GM12878 (cell line): ENCODE results near the gene DAAM2. TPM values are rescaled to one million over a fixed set of nuclear protein-coding genes. Genes with fewer than 3 reads are reported as not detected.

Experiments used
- ATAC-seq: fragments of 200-7000 bp; cut with Tn5 transposase; 3 replicates; pipeline ENCODE4 v1.9.1; 2020; ENCODE audit warnings: mild to moderate bottlenecking, moderate library complexity
- BruUV-seq: library from RNA; stranded (reverse); fragments of 400-500 nt; replicated peaks from 2 replicates; lab custom pipeline; 2021; lab: Mats Ljungman, UMichigan
- CTCF ChIA-PET: fragments of 300-600 bp; sonication (Branson Sonifier 250); formaldehyde crosslinking; extraction: SDS; loops from one replicate; lab custom pipeline; 2021; ENCODE audit warnings: inconsistent platforms; lab: Yijun Ruan, JAX
- POLR2A ChIA-PET: fragments of 350-600 bp; formaldehyde crosslinking; extraction: SDS; loops from one replicate; lab custom pipeline; 2021; ENCODE audit warnings: inconsistent platforms; lab: Charles Lee
- RAD21 ChIA-PET: fragments of 300-600 bp; sonication (Branson Sonifier 250); formaldehyde crosslinking; loops from one replicate; lab custom pipeline; 2023; ENCODE audit warnings: antibody characterized with exemption; ENCODE audit not compliant: unreplicated experiment; lab: Charles Lee
- SMC1A ChIA-PET: fragments of 300-600 bp; sonication (Branson Sonifier 250); formaldehyde crosslinking; loops from one replicate; lab custom pipeline; 2023; ENCODE audit not compliant: unreplicated experiment, uncharacterized antibody; lab: Charles Lee
- DNase-seq: peaks from one replicate; pipeline ENCODE4 v3.0.0-alpha.2; 2011; ENCODE audit warnings: low read depth, low spot score
- FAIRE-seq: peaks from 3 replicates; lab custom pipeline; 2011; peaks lifted over from hg19 to GRCh38; lab: Jason Lieb, UNC
- H2AFZ ChIP-seq: 2 replicates; pipeline ENCODE4 v1.6.0; 2011; ENCODE audit warnings: low read depth, low read length, control low read depth; ENCODE audit not compliant: control insufficient read depth
- H3K27ac ChIP-seq: 2 replicates; pipeline ENCODE4 v1.5.1; 2011; ENCODE audit warnings: control low read depth; ENCODE audit not compliant: control insufficient read depth, insufficient read depth
- H3K27me3 ChIP-seq, 2 experiments: replicated peaks in 1 of 2; 2 replicates each; pipeline versions ENCODE4 v1.6.0 to v1.6.1; 2011; ENCODE audit warnings: low read length in 1 of 2; ENCODE audit not compliant: control insufficient read depth in 2 of 2, insufficient read depth in 2 of 2
- H3K36me3 ChIP-seq, 2 experiments: 2 replicates each; pipeline ENCODE4 v1.5.1; 2011; ENCODE audit warnings: low read length in 1 of 2; ENCODE audit not compliant: control insufficient read depth in 2 of 2, insufficient read depth in 2 of 2
- H3K4me1 ChIP-seq: 2 replicates; pipeline ENCODE4 v1.6.1; 2011; ENCODE audit warnings: mild to moderate bottlenecking, low read length, moderate library complexity, mixed read lengths; ENCODE audit not compliant: control insufficient read depth, insufficient read depth
- H3K4me2 ChIP-seq: 2 replicates; pipeline ENCODE4 v1.6.0; 2011; ENCODE audit warnings: control low read depth; ENCODE audit not compliant: control insufficient read depth, insufficient read depth
- H3K4me3 ChIP-seq: fragments of 200-600 bp; sonication (generic); 2 replicates; pipeline ENCODE4 v1.5.1; 2016
- H3K79me2 ChIP-seq: 2 replicates; pipeline ENCODE4 v1.6.0; 2011; ENCODE audit warnings: low read length; ENCODE audit not compliant: control insufficient read depth, insufficient read depth
- H3K9ac ChIP-seq: 2 replicates; pipeline ENCODE4 v1.8.0; 2011; ENCODE audit warnings: low read length, control low read depth, mixed read lengths; ENCODE audit not compliant: control insufficient read depth, insufficient read depth
- H3K9me3 ChIP-seq: replicated peaks from 3 replicates; pipeline ENCODE4 v1.5.1; 2011; ENCODE audit warnings: mild to moderate bottlenecking, low read length; ENCODE audit not compliant: control insufficient read depth, insufficient read depth
- H4K20me1 ChIP-seq: 2 replicates; pipeline ENCODE4 v1.6.0; 2011; ENCODE audit not compliant: control insufficient read depth, insufficient read depth
- HDAC2 ChIP-seq: fragments of 200-600 bp; sonication (generic); IDR thresholded peaks from 2 replicates; pipeline ENCODE4 v1.6.1; 2017
- NFXL1 ChIP-seq: fragments of 450-650 bp; IDR thresholded peaks from 2 replicates; pipeline ENCODE4 v1.6.1; 2017; ENCODE audit warnings: antibody characterized with exemption, mild to moderate bottlenecking, borderline replicate concordance
- RUNX3 ChIP-seq: IDR thresholded peaks from 2 replicates; pipeline ENCODE4 v1.6.1; 2012; ENCODE audit warnings: low read length, inconsistent platforms
- STAT1 ChIP-seq: fragments of 450-650 bp; conservative IDR thresholded peaks from 2 replicates; pipeline ENCODE4 v1.6.1; 2014; ENCODE audit warnings: antibody characterized with exemption, mild to moderate bottlenecking
- TCF3 ChIP-seq: IDR thresholded peaks from 2 replicates; pipeline ENCODE4 v1.6.1; 2012; ENCODE audit warnings: low read depth, mild to moderate bottlenecking, low read length, borderline replicate concordance; ENCODE audit not compliant: insufficient read depth
- WGBS: methylation state at CpG from one replicate; pipeline ENCODE4 v1.1.6; 2016; ENCODE audit warnings: low lambda C conversion rate; ENCODE audit not compliant: insufficient replicate concordance, insufficient coverage; ENCODE audit errors: missing lambda C conversion rate; 5-methylcytosine and 5-hydroxymethylcytosine counted together
- in situ Hi-C: fragments of 300-500 bp; cut with MboI; formaldehyde crosslinking; loops from 9 replicates; pipeline ENCODE4 v1.14.3; 2018; ENCODE audit warnings: mixed read lengths
- intact Hi-C: fragments of 100-400 bp; cut with micrococcal nuclease; formaldehyde crosslinking; loops from one replicate; pipeline ENCODE4 v1.14.2; 2022; ENCODE audit not compliant: unreplicated experiment
- polyA plus RNA-seq, 11 experiments: library from polyadenylated mRNA; depleted of rRNA in 4 of 11; unstranded in 6 of 11; stranded (reverse) in 5 of 11; fragments of >200 nt; fragmentation: Nextera tagmentation in 4 of 11; fragmentation: Illumina TruSeq in 1 of 11; extraction: Ambion mirVana in 4 of 11; extraction: Trizol in 1 of 11; gene quantifications; 1 replicate in 1 of 11; 2 replicates in 10 of 11; pipeline versions ENCODE4 v1.2.1 to v1.2.3, GENCODE V29; 2011 to 2016; ENCODE audit warnings: inconsistent platforms in 2 of 11, missing spikeins in 2 of 11, low read depth in 1 of 11
- total RNA-seq, 4 experiments: library from RNA; depleted of rRNA in 3 of 4; stranded (reverse); fragments of >200 nt in 3 of 4; fragmentation: Illumina TruSeq in 1 of 4; extraction: Trizol in 1 of 4; gene quantifications; 2 replicates each; pipeline versions ENCODE4 v1.2.1 to v1.2.3, GENCODE V29; 2013 to 2021
- TF ChIP-seq, protein P1 (sequence below): IDR thresholded peaks from 2 replicates; pipeline ENCODE4 v1.6.1; 2011; ENCODE audit warnings: borderline replicate concordance, low read depth, mild to moderate bottlenecking, moderate library complexity, mixed read lengths, low read length; ENCODE audit not compliant: insufficient read depth; ENCODE audit errors: extremely low read length
- TF ChIP-seq, protein P2 (sequence below): IDR thresholded peaks from 2 replicates; pipeline ENCODE4 v1.6.1; 2012; ENCODE audit warnings: low read length, inconsistent platforms
- TF ChIP-seq, protein P3 (sequence below): IDR thresholded peaks from 2 replicates; pipeline ENCODE4 v1.6.1; 2012; ENCODE audit warnings: improper control_type of control experiment, low read depth, low read length; ENCODE audit not compliant: insufficient replicate concordance

Gene DAAM2
- total and polyA plus RNA-seq, 10 of the 15 experiments (the other 5 are each of a cell fraction or from before 2014, with no cell fraction given) = 0.05 to 0.22 TPM; not detected in 8

DNA sequence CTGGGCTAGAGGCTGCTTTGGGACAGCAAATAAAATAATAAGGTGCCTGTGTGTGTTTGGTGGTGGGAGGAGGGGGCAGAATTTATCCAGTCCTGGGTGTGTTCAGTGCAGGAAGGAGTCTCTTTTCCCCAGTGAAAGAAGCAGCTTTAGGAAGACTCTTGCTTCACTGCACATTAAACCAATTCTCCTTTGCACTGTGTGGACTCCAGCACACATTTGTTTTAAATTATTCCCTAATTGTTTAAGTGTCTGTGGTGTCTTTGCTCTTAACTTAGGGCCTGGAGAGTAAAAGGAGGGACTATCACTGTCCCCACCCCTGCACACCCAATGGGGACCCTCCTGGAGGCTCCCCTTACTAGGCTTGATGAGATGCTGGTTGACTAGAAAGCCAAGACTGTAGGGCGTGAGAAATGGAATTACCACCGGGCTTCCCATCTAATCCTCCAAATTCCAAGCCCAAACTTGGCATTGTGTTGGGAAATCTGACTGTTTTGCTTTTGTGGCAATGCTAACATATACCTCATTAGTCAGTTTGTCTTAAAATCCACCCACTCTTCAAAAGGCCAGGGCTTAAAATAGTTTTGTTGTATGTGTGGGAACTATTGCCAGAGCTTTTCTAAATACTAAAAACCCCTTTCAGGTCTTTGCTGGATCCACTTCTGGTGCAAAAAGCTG is 13.5 kb upstream of the DAAM2 start:
- RAD21 ChIA-PET = no interaction called here
- Histone ChIP-seq H3K79me2 (no peaks in the 10 kb centered on the region), H3K4me3 (no peak overlapping the region), H3K27ac (no peak overlapping the region), H4K20me1 (no peaks in the 10 kb centered on the region), H3K27me3 (no peaks in the 10 kb centered on the region), H3K4me1 (no peaks in the 10 kb centered on the region), H2AFZ (no peak overlapping the region), H3K9ac (no peak overlapping the region), H3K36me3 (no peaks in the 10 kb centered on the region), H3K4me2 (no peak overlapping the region), H3K9me3 (no peaks in the 10 kb centered on the region)
- CTCF ChIA-PET = no interaction called here
- SMC1A ChIA-PET = no interaction called here
- in situ Hi-C loops (no loop called here), intact Hi-C loops (no loop called here)
- DNase-seq (no peak), FAIRE-seq (no peak), ATAC-seq (no peak)
- POLR2A ChIA-PET = no interaction called here
- 6% methylated on average over 2 of the region's 2 CpGs for WGBS
- no TSS peak for BruUV-seq
- no peak for TF ChIP-seq TCF3
- TF ChIP-seq, protein P1, sequence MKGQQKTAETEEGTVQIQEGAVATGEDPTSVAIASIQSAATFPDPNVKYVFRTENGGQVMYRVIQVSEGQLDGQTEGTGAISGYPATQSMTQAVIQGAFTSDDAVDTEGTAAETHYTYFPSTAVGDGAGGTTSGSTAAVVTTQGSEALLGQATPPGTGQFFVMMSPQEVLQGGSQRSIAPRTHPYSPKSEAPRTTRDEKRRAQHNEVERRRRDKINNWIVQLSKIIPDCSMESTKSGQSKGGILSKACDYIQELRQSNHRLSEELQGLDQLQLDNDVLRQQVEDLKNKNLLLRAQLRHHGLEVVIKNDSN = no peak
- no peak for TF ChIP-seq RUNX3

DNA sequence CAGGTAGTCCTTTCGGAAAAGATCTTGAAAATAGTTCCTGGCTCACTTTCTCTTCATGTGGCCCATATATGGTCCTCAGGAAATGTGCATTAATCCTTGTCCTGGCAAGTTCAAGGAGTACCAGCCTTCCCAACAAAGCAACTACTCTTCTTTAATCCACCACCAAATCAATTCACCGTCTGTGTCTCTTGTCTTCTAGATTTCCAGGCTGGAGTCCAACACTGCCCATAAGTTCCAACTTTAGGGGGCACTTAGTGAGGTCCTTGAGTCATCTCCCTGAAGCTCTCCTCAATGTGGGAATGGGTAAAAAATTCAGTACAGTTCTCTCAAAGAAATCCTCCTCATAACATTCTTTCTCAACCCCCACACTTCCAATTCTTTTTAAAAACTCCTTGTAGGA is 6.9 kb upstream of the DAAM2 start:
- no peaks in the 10 kb centered on the region for H3K27me3 ChIP-seq
- H4K20me1 ChIP-seq = no peaks in the 10 kb centered on the region
- no peaks in the 10 kb centered on the region for H3K9me3 ChIP-seq
- H3K4me1 ChIP-seq = no peaks in the 10 kb centered on the region
- no peak overlapping the region for H3K4me2 ChIP-seq
- no peak overlapping the region for H3K9ac ChIP-seq
- no TSS peak for BruUV-seq
- FAIRE-seq (no peak), ATAC-seq (no peak), DNase-seq (no peak)
- H3K36me3 ChIP-seq = no peaks in the 10 kb centered on the region
- no peak overlapping the region for H3K4me3 ChIP-seq
- CTCF ChIA-PET = interaction anchor here (1.1 kb wide), 2 partner anchors 8 to 19 kb away, joined by 3 read pairs; no protein-coding TSS in a partner anchor
- SMC1A ChIA-PET = interaction anchor here (0.8 kb wide), 1 partner anchor 39 kb away, joined by 3 read pairs; no protein-coding TSS in a partner anchor
- H3K27ac ChIP-seq = no peak overlapping the region
- RAD21 ChIA-PET = no interaction called here
- no peak overlapping the region for H2AFZ ChIP-seq
- in situ Hi-C loops (no loop called here), intact Hi-C loops (no loop called here)
- POLR2A ChIA-PET = no interaction called here
- no peaks in the 10 kb centered on the region for H3K79me2 ChIP-seq
- WGBS = 4% methylated on average over 2 of the region's 2 CpGs
- TF ChIP-seq, protein P2, sequence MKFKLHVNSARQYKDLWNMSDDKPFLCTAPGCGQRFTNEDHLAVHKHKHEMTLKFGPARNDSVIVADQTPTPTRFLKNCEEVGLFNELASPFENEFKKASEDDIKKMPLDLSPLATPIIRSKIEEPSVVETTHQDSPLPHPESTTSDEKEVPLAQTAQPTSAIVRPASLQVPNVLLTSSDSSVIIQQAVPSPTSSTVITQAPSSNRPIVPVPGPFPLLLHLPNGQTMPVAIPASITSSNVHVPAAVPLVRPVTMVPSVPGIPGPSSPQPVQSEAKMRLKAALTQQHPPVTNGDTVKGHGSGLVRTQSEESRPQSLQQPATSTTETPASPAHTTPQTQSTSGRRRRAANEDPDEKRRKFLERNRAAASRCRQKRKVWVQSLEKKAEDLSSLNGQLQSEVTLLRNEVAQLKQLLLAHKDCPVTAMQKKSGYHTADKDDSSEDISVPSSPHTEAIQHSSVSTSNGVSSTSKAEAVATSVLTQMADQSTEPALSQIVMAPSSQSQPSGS = no peak
- no peak for TF ChIP-seq NFXL1
- TF ChIP-seq, protein P3, sequence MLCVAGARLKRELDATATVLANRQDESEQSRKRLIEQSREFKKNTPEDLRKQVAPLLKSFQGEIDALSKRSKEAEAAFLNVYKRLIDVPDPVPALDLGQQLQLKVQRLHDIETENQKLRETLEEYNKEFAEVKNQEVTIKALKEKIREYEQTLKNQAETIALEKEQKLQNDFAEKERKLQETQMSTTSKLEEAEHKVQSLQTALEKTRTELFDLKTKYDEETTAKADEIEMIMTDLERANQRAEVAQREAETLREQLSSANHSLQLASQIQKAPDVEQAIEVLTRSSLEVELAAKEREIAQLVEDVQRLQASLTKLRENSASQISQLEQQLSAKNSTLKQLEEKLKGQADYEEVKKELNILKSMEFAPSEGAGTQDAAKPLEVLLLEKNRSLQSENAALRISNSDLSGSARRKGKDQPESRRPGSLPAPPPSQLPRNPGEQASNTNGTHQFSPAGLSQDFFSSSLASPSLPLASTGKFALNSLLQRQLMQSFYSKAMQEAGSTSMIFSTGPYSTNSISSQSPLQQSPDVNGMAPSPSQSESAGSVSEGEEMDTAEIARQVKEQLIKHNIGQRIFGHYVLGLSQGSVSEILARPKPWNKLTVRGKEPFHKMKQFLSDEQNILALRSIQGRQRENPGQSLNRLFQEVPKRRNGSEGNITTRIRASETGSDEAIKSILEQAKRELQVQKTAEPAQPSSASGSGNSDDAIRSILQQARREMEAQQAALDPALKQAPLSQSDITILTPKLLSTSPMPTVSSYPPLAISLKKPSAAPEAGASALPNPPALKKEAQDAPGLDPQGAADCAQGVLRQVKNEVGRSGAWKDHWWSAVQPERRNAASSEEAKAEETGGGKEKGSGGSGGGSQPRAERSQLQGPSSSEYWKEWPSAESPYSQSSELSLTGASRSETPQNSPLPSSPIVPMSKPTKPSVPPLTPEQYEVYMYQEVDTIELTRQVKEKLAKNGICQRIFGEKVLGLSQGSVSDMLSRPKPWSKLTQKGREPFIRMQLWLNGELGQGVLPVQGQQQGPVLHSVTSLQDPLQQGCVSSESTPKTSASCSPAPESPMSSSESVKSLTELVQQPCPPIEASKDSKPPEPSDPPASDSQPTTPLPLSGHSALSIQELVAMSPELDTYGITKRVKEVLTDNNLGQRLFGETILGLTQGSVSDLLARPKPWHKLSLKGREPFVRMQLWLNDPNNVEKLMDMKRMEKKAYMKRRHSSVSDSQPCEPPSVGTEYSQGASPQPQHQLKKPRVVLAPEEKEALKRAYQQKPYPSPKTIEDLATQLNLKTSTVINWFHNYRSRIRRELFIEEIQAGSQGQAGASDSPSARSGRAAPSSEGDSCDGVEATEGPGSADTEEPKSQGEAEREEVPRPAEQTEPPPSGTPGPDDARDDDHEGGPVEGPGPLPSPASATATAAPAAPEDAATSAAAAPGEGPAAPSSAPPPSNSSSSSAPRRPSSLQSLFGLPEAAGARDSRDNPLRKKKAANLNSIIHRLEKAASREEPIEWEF = no peak
- no peak for TF ChIP-seq STAT1
- no peak for TF ChIP-seq HDAC2
